Sigmoid colon (tissue), 3 donors: ENCODE measurements around the gene SFTPB.

ENCODE experiments used
- POLR2A ChIP-seq, 2 donors: fragments of 450-650 bp; IDR thresholded peaks; one replicate each; pipeline ENCODE4 v1.6.1; 2016; ENCODE audit warnings: antibody characterized with exemption in 2 of 2, mild to moderate bottlenecking in 2 of 2, moderate library complexity in 2 of 2
- TF ChIP-seq, protein P1 (sequence below), 4 experiments: fragments of 450-650 bp in 3 of 4; fragments of 200-600 bp in 1 of 4; IDR thresholded peaks; one replicate each; pipeline ENCODE4 v1.5.1; 2016 to 2019; ENCODE audit warnings: antibody characterized with exemption in 4 of 4, mild to moderate bottlenecking in 3 of 4, moderate library complexity in 2 of 4

DNA sequence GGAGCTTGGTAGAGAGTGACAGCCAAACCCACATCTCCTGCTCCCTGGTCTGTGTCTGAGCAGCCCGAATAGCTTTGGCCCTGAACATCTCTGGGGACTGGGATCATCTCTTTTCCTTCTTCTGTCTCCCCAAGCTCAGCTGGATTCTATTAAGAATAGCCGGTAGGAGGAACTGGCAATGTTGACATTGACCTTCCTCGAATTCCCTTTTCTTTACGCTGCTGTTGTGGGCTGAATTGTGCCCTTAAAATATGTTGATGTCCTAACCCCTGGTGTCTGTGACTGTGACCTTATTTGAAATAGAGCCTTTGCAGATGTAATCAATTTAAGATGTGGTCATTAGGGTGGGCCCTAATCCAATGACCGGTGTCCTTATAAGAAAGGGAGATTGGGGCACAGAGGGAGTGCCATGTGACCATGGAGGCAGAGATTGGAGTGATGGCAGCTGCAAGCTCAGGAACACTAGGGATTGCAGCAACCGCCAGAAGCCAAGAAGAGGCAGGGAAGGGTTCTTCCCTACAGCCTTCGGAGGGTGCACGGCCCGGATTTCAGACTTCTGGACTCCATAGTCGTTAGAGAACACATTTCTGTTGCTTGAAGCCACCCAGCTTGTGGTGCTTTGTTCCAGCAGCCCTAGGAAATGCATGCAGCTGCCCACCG is 5.8 kb upstream of the SFTPB start:
- TF ChIP-seq POLR2A (IDR thresholded peaks at IDR 0.05) = no peak
- TF ChIP-seq, protein P1, sequence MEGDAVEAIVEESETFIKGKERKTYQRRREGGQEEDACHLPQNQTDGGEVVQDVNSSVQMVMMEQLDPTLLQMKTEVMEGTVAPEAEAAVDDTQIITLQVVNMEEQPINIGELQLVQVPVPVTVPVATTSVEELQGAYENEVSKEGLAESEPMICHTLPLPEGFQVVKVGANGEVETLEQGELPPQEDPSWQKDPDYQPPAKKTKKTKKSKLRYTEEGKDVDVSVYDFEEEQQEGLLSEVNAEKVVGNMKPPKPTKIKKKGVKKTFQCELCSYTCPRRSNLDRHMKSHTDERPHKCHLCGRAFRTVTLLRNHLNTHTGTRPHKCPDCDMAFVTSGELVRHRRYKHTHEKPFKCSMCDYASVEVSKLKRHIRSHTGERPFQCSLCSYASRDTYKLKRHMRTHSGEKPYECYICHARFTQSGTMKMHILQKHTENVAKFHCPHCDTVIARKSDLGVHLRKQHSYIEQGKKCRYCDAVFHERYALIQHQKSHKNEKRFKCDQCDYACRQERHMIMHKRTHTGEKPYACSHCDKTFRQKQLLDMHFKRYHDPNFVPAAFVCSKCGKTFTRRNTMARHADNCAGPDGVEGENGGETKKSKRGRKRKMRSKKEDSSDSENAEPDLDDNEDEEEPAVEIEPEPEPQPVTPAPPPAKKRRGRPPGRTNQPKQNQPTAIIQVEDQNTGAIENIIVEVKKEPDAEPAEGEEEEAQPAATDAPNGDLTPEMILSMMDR (IDR thresholded peaks at IDR 0.05) = no peak
